Heart left ventricle (tissue), 16 donors: ENCODE results near the gene RDX. TPM values are rescaled to one million over a fixed set of nuclear protein-coding genes. Genes with fewer than 3 reads are reported as not detected.

Experiments used
- ATAC-seq, 4 donors: fragments of 200-7000 bp; cut with Tn5 transposase; one replicate each; pipeline ENCODE4 v1.9.1; 2020 to 2022; ENCODE audit warnings: moderate library complexity in 4 of 4, mild to moderate bottlenecking in 3 of 4, moderate number of reproducible peaks in 1 of 4
- DNase-seq, 5 donors: peaks; one replicate each; pipeline ENCODE4 v3.0.0-alpha.2; 2020
- H3K27ac ChIP-seq, 12 donors: fragments of 200-600 bp; sonication (generic) in 4 of 12; one replicate each; pipeline versions ENCODE4 v1.5.0 to v1.8.0; 2016 to 2022; ENCODE audit warnings: mild to moderate bottlenecking in 2 of 12
- H3K27me3 ChIP-seq, 9 donors: fragments of 200-600 bp; sonication (generic) in 2 of 9; one replicate each; pipeline versions ENCODE4 v1.5.1 to v1.8.0; 2016 to 2022; ENCODE audit warnings: mild to moderate bottlenecking in 3 of 9
- H3K36me3 ChIP-seq, 9 donors: fragments of 200-600 bp; sonication (generic) in 2 of 9; one replicate each; pipeline versions ENCODE4 v1.5.0 to v1.8.0; 2018 to 2022; ENCODE audit warnings: mild to moderate bottlenecking in 2 of 9
- H3K4me1 ChIP-seq, 12 donors: fragments of 200-600 bp; sonication (generic) in 4 of 12; one replicate each; pipeline versions ENCODE4 v1.5.0 to v1.8.0; 2016 to 2022; ENCODE audit warnings: mild to moderate bottlenecking in 3 of 12
- H3K4me3 ChIP-seq, 12 donors: fragments of 200-600 bp; sonication (generic) in 4 of 12; one replicate each; pipeline versions ENCODE4 v1.5.0 to v1.8.0; 2017 to 2022; ENCODE audit warnings: mild to moderate bottlenecking in 9 of 12, moderate library complexity in 4 of 12
- H3K9me3 ChIP-seq, 12 donors: fragments of 200-600 bp; sonication (generic) in 4 of 12; one replicate each; pipeline versions ENCODE4 v1.5.0 to v1.8.0; 2016 to 2022; ENCODE audit warnings: mild to moderate bottlenecking in 1 of 12
- CTCF ChIP-seq, 12 donors: fragments of 200-600 bp; sonication (generic) in 4 of 12; IDR thresholded peaks; one replicate each; pipeline versions ENCODE4 v1.5.0 to v1.8.0; 2018 to 2022; ENCODE audit warnings: antibody characterized with exemption in 12 of 12, mild to moderate bottlenecking in 5 of 12
- POLR2A ChIP-seq, 2 donors: fragments of 450-650 bp; IDR thresholded peaks; one replicate each; pipeline ENCODE4 v1.6.1; 2017; ENCODE audit warnings: antibody characterized with exemption in 2 of 2, mild to moderate bottlenecking in 2 of 2, moderate library complexity in 2 of 2
- WGBS, 4 donors: extraction: QIAGEN DNeasy Blood & Tissue Kit in 2 of 4; methylation state at CpG; one replicate each; pipeline versions ENCODE4 v1.1.5 to v1.1.7; 2013 to 2018; 5-methylcytosine and 5-hydroxymethylcytosine counted together
- intact Hi-C, 10 donors: fragments of 100-400 bp; cut with DNase I; formaldehyde crosslinking; loops; one replicate each; pipeline versions ENCODE4 v1.11.1 to v1.14.2; 2022
- polyA plus RNA-seq, 2 donors: library from polyadenylated mRNA; stranded (reverse); fragments of 200-250 nt; gene quantifications; one replicate each; pipeline ENCODE4 v1.2.3, GENCODE V29; 2013
- total RNA-seq, 9 donors: library from RNA; depleted of rRNA in 2 of 9; stranded (reverse); fragments of >200 nt in 2 of 9; fragmentation: NEBNext Ultra II Directional in 3 of 9; extraction: Animal tissue kit (Norgen Biotek cat#: 25700) in 3 of 9; gene quantifications; one replicate each; pipeline versions ENCODE4 v1.1.0 to v1.2.4, GENCODE V29; 2016 to 2023
- donor health status: ischemic (EF 13 %, LVEDD 7.1; RV severe dilation, severe dysfunction).
- donor health status: healthy with polysubstance abuse.
- donor health status: DM: no; HTN: yes; CAD: no.
- donor health status: DM: no; HTN: no; CAD: no.
- donor health status: ischemic (EF 25% LVEDD 6.9; RV normal size, moderate dysfunction).
- donor health status: ischemic (EF 25% LVEDD 5.7; RV mildly dilated, moderate dysfunction).
- donor health status: healthy.
- donor health status: DM: yes; HTN: yes; CAD: no.
- donor health status: ischemic (EF 35%, LVEDD 5.7; RV mildly dilated, moderate dysfunction).
- donor health status: nonischemic (EF 11% LVEDD 7.7; RV severe dilation, severe dysfunction).
- donor health status: DM: yes; HTN: yes; CAD: no.
- donor health status: PGD.
- donor health status: ischemic (EF 29% LVEDD 5.4; RV normal size, mild dysfunction).
- donor health status: nonischemic (EF 23%, LVEDD 6.1; RV moderate dilation, normal function).

RDX gene
- total and polyA plus RNA-seq, 11 donors, result 33.5 to 148 (median 120) TPM

GRCh38 chr11:110185599-110185998 lies 110.8 kb downstream of the RDX start:
- no peak for DNase-seq
- intact Hi-C loops, result loop anchor here in 1 of 10 donors (10.0 kb wide), 1 partner anchor 231 kb away; no protein-coding TSS in a partner anchor
- no peak for ATAC-seq
- H3K27me3 ChIP-seq, result no peaks in the 10 kb centered on the region
- H3K4me3 ChIP-seq, result no peak overlapping the region
- H3K27ac ChIP-seq, result no peak overlapping the region
- H3K4me1 ChIP-seq, result no peaks in the 10 kb centered on the region
- WGBS, 4 donors, result 82 to 96% (median 89%) methylated on average over 7 of the region's 7 CpGs
- no peaks in the 10 kb centered on the region for H3K36me3 ChIP-seq
- no peaks in the 10 kb centered on the region for H3K9me3 ChIP-seq
- TF ChIP-seq POLR2A (IDR thresholded peaks at IDR 0.05), result no peak
- no peak for TF ChIP-seq CTCF (IDR thresholded peaks at IDR 0.05)

- intact Hi-C loops, result loop anchor here in 1 of 10 donors (10.0 kb wide), 1 partner anchor 230 kb away; no protein-coding TSS in a partner anchor
- Histone ChIP-seq H3K4me3 (no peak overlapping the region), H3K27me3 (no peaks in the 10 kb centered on the region), H3K27ac (no peak overlapping the region), H3K9me3 (no peaks in the 10 kb centered on the region), H3K36me3 (no peaks in the 10 kb centered on the region), H3K4me1 (no peaks in the 10 kb centered on the region)
- WGBS, 4 donors, result 86 to 90% (median 89%) methylated on average over 3 of the region's 3 CpGs
- DNase-seq (no peak), ATAC-seq (no peak)
- TF ChIP-seq CTCF (IDR thresholded peaks at IDR 0.05), result no peak
- TF ChIP-seq POLR2A (IDR thresholded peaks at IDR 0.05), result no peak
These were observed 111.3 kb downstream of the RDX start for GRCh38 chr11:110185121-110185591.

- Histone ChIP-seq H3K27me3 (no peaks in the 10 kb centered on the region), H3K9me3 (no peaks in the 10 kb centered on the region), H3K4me1 (no peaks in the 10 kb centered on the region), H3K27ac (no peak overlapping the region), H3K36me3 (no peaks in the 10 kb centered on the region), H3K4me3 (no peak overlapping the region)
- TF ChIP-seq CTCF (IDR thresholded peaks at IDR 0.05), result no peak
- no peak for TF ChIP-seq POLR2A (IDR thresholded peaks at IDR 0.05)
- DNase-seq (no peak), ATAC-seq (no peak)
- intact Hi-C loops, result loop anchor here in 1 of 10 donors (10.0 kb wide), 1 partner anchor 230 kb away; no protein-coding TSS in a partner anchor
- WGBS, 4 donors, result 86 to 88% (median 87%) methylated on average over 7 of the region's 7 CpGs
These were observed 112.0 kb downstream of the RDX start for GRCh38 chr11:110184456-110184855.

- intact Hi-C loops, result loop anchor here in 1 of 10 donors (10.0 kb wide), 1 partner anchor 228 kb away; no protein-coding TSS in a partner anchor
These were observed 113.5 kb downstream of the RDX start for GRCh38 chr11:110182886-110183285.

More at GRCh38 chr11:110182886-110183285, 113.5 kb downstream of the RDX start:
- Histone ChIP-seq H3K27ac (no peak overlapping the region), H3K36me3 (no peaks in the 10 kb centered on the region), H3K4me1 (no peaks in the 10 kb centered on the region), H3K4me3 (no peak overlapping the region), H3K27me3 (no peaks in the 10 kb centered on the region), H3K9me3 (no peaks in the 10 kb centered on the region)
- DNase-seq (no peak), ATAC-seq (no peak)
- no peak for TF ChIP-seq POLR2A (IDR thresholded peaks at IDR 0.05)
- TF ChIP-seq CTCF (IDR thresholded peaks at IDR 0.05), result no peak
- WGBS, 4 donors, result 86 to 100% (median 95%) methylated on average over 5 of the region's 5 CpGs
